CD4-positive, CD25-positive, alpha-beta regulatory T cell (primary cell): ENCODE data around the gene LGALS9C. TPM values are rescaled to one million over a fixed set of nuclear protein-coding genes. Genes with fewer than 3 reads are reported as not detected.
"Not testable (repeated sequence)": the region's sequence is repeated elsewhere in the genome, so short reads cannot be mapped to it uniquely, and the experiment has no call there.

Experiments used
- ATAC-seq, 2 donors: fragments of 150-1000 bp; cut with Tn5 transposase; one replicate each; pipeline ENCODE4 v1.10.0; 2021; ENCODE audit warnings: low read depth in 2 of 2, moderate number of reproducible peaks in 2 of 2, moderate library complexity in 1 of 2
- DNase-seq, 3 donors: peaks; one replicate each; pipeline versions ENCODE4 v3.0.0 to v3.0.0-alpha.2; 2012 to 2022; ENCODE audit warnings: mixed read lengths in 1 of 3
- H3K27ac ChIP-seq: one replicate; pipeline ENCODE4 v1.7.0; 2013; ENCODE audit warnings: mild to moderate bottlenecking, low read length; ENCODE audit not compliant: insufficient read depth, poor library complexity, severe bottlenecking
- H3K27me3 ChIP-seq: one replicate; pipeline ENCODE4 v1.7.0; 2013; ENCODE audit warnings: low read length; ENCODE audit not compliant: control insufficient read depth, insufficient read depth
- H3K36me3 ChIP-seq: one replicate; pipeline ENCODE4 v1.7.0; 2013; ENCODE audit warnings: mild to moderate bottlenecking, low read length, moderate library complexity; ENCODE audit not compliant: control insufficient read depth, insufficient read depth
- H3K4me1 ChIP-seq: 2 replicates; pipeline ENCODE4 v1.7.0; 2013; ENCODE audit warnings: mild to moderate bottlenecking, low read length; ENCODE audit not compliant: insufficient read depth, control insufficient read depth, poor library complexity, severe bottlenecking
- H3K4me3 ChIP-seq: one replicate; pipeline ENCODE4 v1.7.0; 2013; ENCODE audit warnings: low read depth, mild to moderate bottlenecking, low read length, moderate library complexity
- H3K9me3 ChIP-seq, 2 experiments: 1 replicate in 1 of 2; 2 replicates in 1 of 2; pipeline ENCODE4 v1.7.0; 2013; ENCODE audit warnings: low read length in 2 of 2, mild to moderate bottlenecking in 1 of 2, moderate library complexity in 1 of 2; ENCODE audit not compliant: control insufficient read depth in 2 of 2
- H3K27ac Mint-ChIP-seq, 3 donors: one replicate each; pipeline ENCODE4 v1.8.0; 2020 to 2022; ENCODE audit warnings: mild to moderate bottlenecking in 3 of 3, mixed read lengths in 3 of 3, moderate library complexity in 2 of 3
- H3K27me3 Mint-ChIP-seq: one replicate; pipeline ENCODE4 v1.8.0; 2022; ENCODE audit warnings: mild to moderate bottlenecking, mixed read lengths
- H3K36me3 Mint-ChIP-seq: one replicate; pipeline ENCODE4 v1.8.0; 2020; ENCODE audit warnings: mixed read lengths
- H3K4me1 Mint-ChIP-seq, 4 donors: one replicate each; pipeline ENCODE4 v1.8.0; 2020 to 2022; ENCODE audit warnings: mixed read lengths in 4 of 4, mild to moderate bottlenecking in 1 of 4
- H3K4me3 Mint-ChIP-seq, 4 donors: one replicate each; pipeline ENCODE4 v1.8.0; 2020 to 2022; ENCODE audit warnings: mild to moderate bottlenecking in 4 of 4, mixed read lengths in 4 of 4, moderate library complexity in 3 of 4
- H3K9me3 Mint-ChIP-seq, 7 donors: one replicate each; pipeline ENCODE4 v1.8.0; 2020 to 2022; ENCODE audit warnings: mixed read lengths in 7 of 7, mild to moderate bottlenecking in 3 of 7, moderate library complexity in 2 of 7
- polyA plus RNA-seq, 4 donors: library from polyadenylated mRNA; unstranded; fragments of 300-500 nt; fragmentation: Illumina TruSeq; gene quantifications; one replicate each; pipeline ENCODE4 v1.2.3, GENCODE V29; 2021
- total RNA-seq: library from RNA; stranded (reverse); gene quantifications from one replicate; pipeline ENCODE4 v1.2.3, GENCODE V29; 2022

The LGALS9C gene
- total and polyA plus RNA-seq, 5 donors from 2014 or later = 0.45 to 1.3 TPM; not detected in 3

DNA sequence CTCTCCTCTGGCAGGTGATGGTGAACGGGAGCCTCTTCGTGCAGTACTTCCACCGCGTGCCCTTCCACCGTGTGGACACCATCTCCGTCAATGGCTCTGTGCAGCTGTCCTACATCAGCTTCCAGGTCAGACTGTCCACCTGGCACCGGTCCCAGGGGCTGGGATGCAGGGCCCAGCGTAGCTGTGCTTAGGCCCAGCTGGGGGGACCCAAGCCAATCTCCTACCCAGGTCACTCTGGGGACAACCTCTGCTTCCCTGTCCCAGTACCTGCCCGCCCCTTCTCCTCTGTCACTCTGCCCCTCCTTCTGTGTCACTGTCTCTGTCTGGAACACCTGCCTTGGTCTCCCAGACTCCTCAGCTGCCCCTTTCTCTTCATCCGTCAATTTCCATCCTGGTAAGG is 11.0 kb downstream of the LGALS9C start:
- ATAC-seq, H3K27ac ChIP-seq, H3K36me3 Mint-ChIP-seq, H3K27me3 Mint-ChIP-seq, H3K27me3 ChIP-seq, H3K36me3 ChIP-seq, DNase-seq, H3K4me1 Mint-ChIP-seq, H3K9me3 Mint-ChIP-seq, H3K4me3 ChIP-seq, H3K27ac Mint-ChIP-seq, H3K9me3 ChIP-seq, H3K4me3 Mint-ChIP-seq, H3K4me1 ChIP-seq: not testable (repeated sequence)

DNA sequence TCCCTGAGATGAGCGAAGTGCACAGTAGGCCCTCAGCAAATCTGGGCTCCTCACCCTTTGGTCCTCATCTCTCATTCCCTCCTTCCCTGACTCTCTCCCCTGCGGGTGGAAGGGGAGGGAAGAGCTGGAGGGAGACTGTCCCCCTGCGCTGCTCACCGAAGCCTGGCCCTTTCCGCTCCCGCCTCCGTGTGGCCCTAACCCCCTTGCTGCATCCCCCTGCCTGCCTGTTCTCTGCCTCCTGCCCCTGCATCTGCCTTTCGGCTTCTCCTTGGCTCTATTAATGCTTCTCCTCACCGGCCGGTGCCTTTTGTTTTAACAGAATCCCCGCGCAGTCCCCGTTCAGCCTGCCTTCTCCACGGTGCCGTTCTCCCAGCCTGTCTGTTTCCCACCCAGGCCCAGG is 12.0 kb downstream of the LGALS9C start:
- not testable (repeated sequence) for H3K27ac Mint-ChIP-seq, H3K27ac ChIP-seq, H3K27me3 Mint-ChIP-seq, H3K36me3 ChIP-seq, H3K4me3 ChIP-seq, ATAC-seq, H3K36me3 Mint-ChIP-seq, H3K4me1 ChIP-seq, H3K4me1 Mint-ChIP-seq, H3K9me3 Mint-ChIP-seq, H3K9me3 ChIP-seq, DNase-seq, H3K4me3 Mint-ChIP-seq, H3K27me3 ChIP-seq

DNA sequence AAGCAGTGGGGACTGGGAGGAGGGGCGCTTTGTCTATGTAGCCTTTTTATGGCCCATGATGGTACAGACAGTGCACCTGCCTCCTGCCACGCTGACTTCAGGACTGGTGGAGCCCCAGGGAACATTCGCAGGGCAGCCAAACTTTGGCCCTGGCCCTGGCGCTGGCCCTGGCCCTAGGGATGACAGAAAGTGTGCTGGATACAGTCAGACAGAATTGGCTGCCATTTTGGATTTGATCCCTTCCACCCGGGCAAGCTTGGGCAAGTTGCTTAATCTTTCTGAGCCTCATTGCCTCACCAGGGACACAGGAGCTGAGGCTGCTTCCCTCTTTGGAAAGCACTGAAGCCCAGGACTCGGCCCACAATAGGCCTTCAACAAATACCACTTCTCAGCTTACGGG is 13.4 kb downstream of the LGALS9C start:
- not testable (repeated sequence) for H3K4me1 Mint-ChIP-seq, H3K4me1 ChIP-seq, H3K9me3 ChIP-seq, ATAC-seq, H3K4me3 Mint-ChIP-seq, H3K36me3 ChIP-seq, H3K4me3 ChIP-seq, DNase-seq, H3K36me3 Mint-ChIP-seq, H3K27ac Mint-ChIP-seq, H3K27me3 ChIP-seq, H3K27ac ChIP-seq, H3K27me3 Mint-ChIP-seq, H3K9me3 Mint-ChIP-seq

DNA sequence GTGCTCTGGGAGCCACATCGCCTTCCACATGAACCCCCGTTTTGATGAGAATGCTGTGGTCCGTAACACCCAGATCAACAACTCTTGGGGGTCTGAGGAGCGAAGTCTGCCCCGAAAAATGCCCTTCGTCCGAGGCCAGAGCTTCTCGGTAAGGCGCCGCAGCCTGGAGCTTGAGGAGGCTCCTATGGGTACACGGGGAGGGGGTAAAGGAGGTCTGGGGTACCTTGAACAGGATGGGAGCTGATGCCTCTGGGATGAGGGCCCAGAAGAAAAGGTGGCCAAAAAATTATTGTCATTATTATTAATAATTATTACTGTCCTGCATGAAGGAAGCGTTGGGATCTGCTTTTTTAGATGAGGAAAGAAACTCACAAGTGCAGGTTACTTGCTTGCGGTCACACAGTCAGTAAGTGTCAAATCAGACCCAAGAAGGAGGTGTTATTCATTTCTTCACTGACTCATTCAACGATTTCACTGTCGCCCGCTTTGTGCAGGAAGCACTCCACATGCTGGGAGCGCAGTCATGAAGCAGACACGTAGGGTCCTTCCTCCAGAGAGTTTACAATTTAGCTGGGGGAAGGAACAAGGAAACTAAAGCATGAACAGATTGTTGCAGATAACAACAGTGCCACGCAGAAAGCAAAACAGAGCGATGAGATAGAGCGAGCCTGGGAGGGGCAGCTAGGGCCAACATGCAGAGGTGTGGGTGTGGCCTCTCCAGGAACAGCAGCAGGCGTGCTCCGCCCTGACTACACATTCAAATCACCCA is 16.3 kb downstream of the LGALS9C start:
- H3K27me3 Mint-ChIP-seq, H3K27me3 ChIP-seq, H3K36me3 ChIP-seq, H3K4me1 Mint-ChIP-seq, H3K9me3 ChIP-seq, H3K27ac ChIP-seq, H3K4me1 ChIP-seq, H3K9me3 Mint-ChIP-seq, H3K36me3 Mint-ChIP-seq, H3K27ac Mint-ChIP-seq, H3K4me3 Mint-ChIP-seq: not testable (repeated sequence)
- DNase-seq = peak in 1 of 3 donors; percentile 70
- peak overlapping the region; percentile 41 for H3K4me3 ChIP-seq
- ATAC-seq = peak; percentile 72 to 83

DNA sequence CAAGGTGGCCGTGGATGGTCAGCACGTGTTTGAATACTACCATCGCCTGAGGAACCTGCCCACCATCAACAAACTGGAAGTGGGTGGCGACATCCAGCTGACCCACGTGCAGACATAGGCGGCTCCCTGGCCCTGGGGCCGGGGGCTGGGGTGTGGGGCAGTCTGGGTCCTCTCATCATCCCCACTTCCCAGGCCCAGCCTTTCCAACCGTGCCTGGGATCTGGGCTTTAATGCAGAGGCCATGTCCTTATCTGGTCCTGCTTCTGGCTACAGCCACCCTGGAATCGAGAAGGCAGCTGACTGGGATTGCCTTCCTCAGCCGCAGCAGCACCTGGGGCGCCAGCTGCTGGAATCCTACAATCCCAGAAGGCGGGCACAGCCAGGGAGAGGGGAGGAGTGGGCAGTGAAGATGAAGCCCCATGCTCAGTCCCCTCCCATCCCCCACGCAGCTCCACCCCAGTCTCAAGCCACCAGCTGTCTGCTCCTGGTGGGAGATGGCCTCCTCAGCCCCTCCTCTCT is 17.7 kb downstream of the LGALS9C start:
- not testable (repeated sequence) for H3K36me3 Mint-ChIP-seq, DNase-seq, H3K27me3 ChIP-seq, H3K27ac ChIP-seq, H3K9me3 Mint-ChIP-seq, H3K27ac Mint-ChIP-seq, H3K36me3 ChIP-seq, H3K4me1 ChIP-seq, H3K4me3 Mint-ChIP-seq, ATAC-seq, H3K9me3 ChIP-seq, H3K4me1 Mint-ChIP-seq, H3K27me3 Mint-ChIP-seq, H3K4me3 ChIP-seq

DNA sequence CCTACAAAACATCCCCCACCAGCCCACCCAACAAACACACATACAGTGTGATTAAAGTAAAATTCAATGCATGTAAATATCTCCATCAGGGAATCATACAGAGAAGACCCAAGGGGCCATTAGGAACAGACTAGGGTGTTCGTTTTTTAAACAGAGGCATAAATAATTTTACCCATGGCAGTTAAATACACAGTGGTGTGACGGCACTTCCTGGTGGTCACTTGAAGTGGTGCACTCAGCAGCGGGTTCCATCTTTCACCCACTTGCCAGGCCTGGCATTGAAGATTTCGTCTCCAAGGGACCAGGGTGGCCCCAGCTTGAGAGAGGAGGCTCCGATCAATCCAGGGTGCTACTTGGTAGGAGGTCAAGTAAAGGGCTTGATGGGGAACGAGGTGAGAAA is 20.5 kb downstream of the LGALS9C start:
- H3K4me1 Mint-ChIP-seq, H3K27ac Mint-ChIP-seq, H3K4me3 Mint-ChIP-seq, ATAC-seq, H3K27me3 Mint-ChIP-seq, H3K9me3 Mint-ChIP-seq, H3K9me3 ChIP-seq, H3K4me3 ChIP-seq, DNase-seq, H3K36me3 Mint-ChIP-seq, H3K4me1 ChIP-seq, H3K27me3 ChIP-seq, H3K27ac ChIP-seq, H3K36me3 ChIP-seq: not testable (repeated sequence)

DNA sequence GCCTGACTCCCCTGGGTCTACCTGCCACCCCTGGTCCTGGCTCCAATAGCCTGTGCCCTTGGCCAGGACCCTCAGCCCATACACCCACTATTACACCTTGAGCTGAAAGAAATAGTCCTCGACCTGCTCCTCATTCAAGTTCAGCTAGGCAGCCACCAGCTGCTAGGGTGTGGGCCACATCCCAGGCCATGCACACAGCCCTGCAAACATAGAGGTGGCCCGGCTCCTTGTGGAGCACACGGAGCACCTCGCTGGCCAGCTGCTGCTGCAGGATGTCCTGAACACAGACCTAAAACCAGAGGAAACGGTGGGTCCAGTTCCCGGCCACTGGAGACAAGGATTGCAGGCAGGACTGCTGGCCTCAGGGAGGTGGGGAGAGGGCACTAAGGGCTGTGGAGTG is 22.5 kb downstream of the LGALS9C start:
- H3K4me1 Mint-ChIP-seq, H3K27me3 Mint-ChIP-seq, H3K4me3 ChIP-seq, H3K27ac ChIP-seq, H3K9me3 Mint-ChIP-seq, H3K27ac Mint-ChIP-seq, H3K27me3 ChIP-seq, DNase-seq, H3K4me3 Mint-ChIP-seq, ATAC-seq, H3K9me3 ChIP-seq, H3K36me3 ChIP-seq, H3K4me1 ChIP-seq, H3K36me3 Mint-ChIP-seq: not testable (repeated sequence)

DNA sequence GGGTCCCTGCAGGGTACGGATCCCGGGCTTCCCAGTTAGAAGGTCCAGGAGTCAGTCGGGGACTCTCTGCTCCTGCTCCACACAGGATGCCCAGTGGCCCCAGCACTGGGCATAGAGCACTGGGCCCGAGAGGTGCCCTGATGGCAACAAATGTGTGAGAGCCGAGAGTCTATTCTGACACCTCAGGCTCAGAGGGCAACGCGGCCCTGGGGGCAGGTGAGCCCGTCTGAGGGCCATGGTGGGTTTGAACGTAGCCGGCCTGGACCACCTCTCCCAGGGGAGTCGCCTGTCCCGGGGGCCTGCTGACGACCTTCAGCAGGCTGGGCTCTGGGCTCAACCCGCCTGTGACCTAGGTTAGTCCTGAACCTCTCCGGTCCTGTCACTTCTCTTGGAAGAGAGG is 23.2 kb downstream of the LGALS9C start:
- DNase-seq, H3K4me3 ChIP-seq, H3K27me3 Mint-ChIP-seq, H3K36me3 ChIP-seq, H3K27ac Mint-ChIP-seq, H3K4me3 Mint-ChIP-seq, H3K4me1 ChIP-seq, H3K9me3 Mint-ChIP-seq, ATAC-seq, H3K4me1 Mint-ChIP-seq, H3K27me3 ChIP-seq, H3K27ac ChIP-seq, H3K36me3 Mint-ChIP-seq, H3K9me3 ChIP-seq: not testable (repeated sequence)
